ENCODE data around the gene SRRM2. TPM values are rescaled to one million over a fixed set of nuclear protein-coding genes. Genes with fewer than 3 reads are reported as not detected.

The SRRM2 gene
- polyA plus RNA-seq, 4 donors = 329 to 655 (median 496) TPM

GRCh38 chr16:2711370-2712062 lies 40.9 kb upstream of the SRRM2 start:
- FAIRE-seq (no peak), DNase-seq (peak in 1 of 2 donors; percentile 12)
- Histone ChIP-seq H3K9me3 (ENCODE audit: control insufficient read depth in 2 of 2, insufficient read depth in 1 of 2, low read depth in 1 of 2, low read length in 1 of 2) (no peaks in the 10 kb centered on the region), H3K4me1 (ENCODE audit: control insufficient read depth in 3 of 3, insufficient read depth in 2 of 3, low read depth in 1 of 3, low read length in 2 of 3) (no peaks in the 10 kb centered on the region), H3K27ac (ENCODE audit: low read depth in 1 of 3, low read length in 2 of 3) (no peak overlapping the region), H3K36me3 (ENCODE audit: control insufficient read depth in 3 of 3, insufficient read depth in 2 of 3, low read depth in 1 of 3, low read length in 3 of 3) (peaks cover 2 to 40% (median 9%) of the 10 kb centered on the region in 3 donors), H3K27me3 (ENCODE audit: control insufficient read depth in 3 of 3, insufficient read depth in 3 of 3, low read length in 3 of 3) (peaks cover 0 to 5% (median 0%) of the 10 kb centered on the region in 3 donors), H3K4me3 (ENCODE audit: low read depth in 1 of 3, low read length in 3 of 3) (no peak overlapping the region)
- 34 to 62% (median 49%) methylated on average over 20 to 22 of the region's 22 CpGs for WGBS, 3 donors

DNA sequence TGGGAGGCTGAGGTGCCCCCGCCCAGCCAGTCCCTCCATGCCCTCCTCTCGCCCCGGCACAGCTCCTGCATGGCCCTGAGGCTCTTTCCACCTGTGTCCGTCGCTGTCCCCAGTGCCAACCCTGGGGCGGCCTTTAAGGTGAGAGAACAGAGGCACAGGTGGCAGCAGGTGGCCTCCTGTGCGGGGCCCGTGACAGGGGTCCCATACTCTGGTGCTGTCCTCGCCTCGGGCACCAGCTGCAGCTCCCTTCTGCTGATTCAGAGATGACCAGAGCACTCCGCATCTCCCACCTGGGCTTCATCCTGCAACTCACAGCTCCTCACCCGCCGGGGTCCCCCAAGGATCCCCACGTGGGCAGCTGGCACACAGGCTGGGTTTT lies 40.4 kb upstream of the SRRM2 start:
- 57 to 78% (median 61%) methylated on average over 14 of the region's 14 CpGs for whole genome bisulfite sequencing, 3 donors
- Histone ChIP-seq H3K36me3 (ENCODE audit: control insufficient read depth in 3 of 3, insufficient read depth in 2 of 3, low read depth in 1 of 3, low read length in 3 of 3) (peaks cover 2 to 35% (median 9%) of the 10 kb centered on the region in 3 donors), H3K4me1 (ENCODE audit: control insufficient read depth in 3 of 3, insufficient read depth in 2 of 3, low read depth in 1 of 3, low read length in 2 of 3) (no peaks in the 10 kb centered on the region), H3K9me3 (ENCODE audit: control insufficient read depth in 2 of 2, insufficient read depth in 1 of 2, low read depth in 1 of 2, low read length in 1 of 2) (no peaks in the 10 kb centered on the region), H3K27ac (ENCODE audit: low read depth in 1 of 3, low read length in 2 of 3) (no peak overlapping the region), H3K27me3 (ENCODE audit: control insufficient read depth in 3 of 3, insufficient read depth in 3 of 3, low read length in 3 of 3) (peaks cover 0 to 5% (median 0%) of the 10 kb centered on the region in 3 donors), H3K4me3 (ENCODE audit: low read depth in 1 of 3, low read length in 3 of 3) (no peak overlapping the region)
- FAIRE-seq = no peak
- no peak for DNase-seq

DNA sequence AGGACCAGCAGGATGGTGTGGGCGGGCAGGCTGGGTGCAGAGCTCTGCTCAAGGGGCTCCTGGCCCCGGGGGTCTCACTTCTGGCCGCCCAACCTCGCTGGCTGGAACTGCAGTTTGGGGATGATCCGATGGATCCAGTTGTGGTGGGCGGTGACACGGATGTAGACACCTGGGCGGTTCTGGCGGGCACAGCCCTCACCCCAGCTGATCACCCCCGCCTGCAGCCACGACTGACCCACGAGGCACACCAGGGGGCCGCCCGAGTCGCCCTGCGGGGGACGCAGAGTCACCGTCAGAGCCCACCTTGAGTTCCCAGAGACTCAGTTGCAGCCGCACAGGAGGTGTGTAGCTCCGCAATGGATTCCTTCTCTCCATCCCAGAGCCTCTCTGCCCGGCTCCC lies 39.9 kb upstream of the SRRM2 start:
- 71 to 83% (median 79%) methylated on average over 14 to 21 of the region's 21 CpGs for WGBS, 3 donors
- Histone ChIP-seq H3K27ac (ENCODE audit: low read depth in 1 of 3, low read length in 2 of 3) (no peak overlapping the region), H3K9me3 (ENCODE audit: control insufficient read depth in 2 of 2, insufficient read depth in 1 of 2, low read depth in 1 of 2, low read length in 1 of 2) (no peaks in the 10 kb centered on the region), H3K36me3 (ENCODE audit: control insufficient read depth in 3 of 3, insufficient read depth in 2 of 3, low read depth in 1 of 3, low read length in 3 of 3) (peaks cover 2 to 30% (median 7%) of the 10 kb centered on the region in 3 donors), H3K4me3 (ENCODE audit: low read depth in 1 of 3, low read length in 3 of 3) (no peak overlapping the region), H3K4me1 (ENCODE audit: control insufficient read depth in 3 of 3, insufficient read depth in 2 of 3, low read depth in 1 of 3, low read length in 2 of 3) (no peaks in the 10 kb centered on the region), H3K27me3 (ENCODE audit: control insufficient read depth in 3 of 3, insufficient read depth in 3 of 3, low read length in 3 of 3) (peaks cover 0 to 5% (median 0%) of the 10 kb centered on the region in 3 donors)
- FAIRE-seq = no peak
- no peak for DNase-seq

DNA sequence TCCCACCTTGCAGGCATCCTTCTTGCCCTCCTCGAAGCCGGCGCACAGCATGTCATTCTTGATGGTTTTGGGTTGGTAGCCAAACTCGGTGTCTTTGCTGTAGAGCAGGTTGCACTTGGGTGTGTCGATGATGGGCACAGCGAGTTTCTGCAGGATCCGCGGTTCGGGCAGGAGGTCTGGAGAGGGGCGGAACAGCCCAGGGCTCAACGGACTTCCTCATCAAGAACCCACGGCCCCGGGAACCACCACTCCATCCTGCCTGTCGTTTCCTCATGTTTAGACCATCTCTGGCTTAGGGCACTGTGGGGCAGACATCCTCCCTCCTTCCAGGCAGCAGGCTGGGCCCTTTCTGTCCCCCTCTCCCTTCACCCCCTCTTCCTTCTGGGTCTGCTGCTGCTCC lies 38.9 kb upstream of the SRRM2 start:
- FAIRE-seq (no peak), DNase-seq (no peak)
- Histone ChIP-seq H3K9me3 (ENCODE audit: control insufficient read depth in 2 of 2, insufficient read depth in 1 of 2, low read depth in 1 of 2, low read length in 1 of 2) (no peaks in the 10 kb centered on the region), H3K27me3 (ENCODE audit: control insufficient read depth in 3 of 3, insufficient read depth in 3 of 3, low read length in 3 of 3) (peaks cover 0 to 5% (median 0%) of the 10 kb centered on the region in 3 donors), H3K4me1 (ENCODE audit: control insufficient read depth in 3 of 3, insufficient read depth in 2 of 3, low read depth in 1 of 3, low read length in 2 of 3) (no peaks in the 10 kb centered on the region), H3K4me3 (ENCODE audit: low read depth in 1 of 3, low read length in 3 of 3) (no peak overlapping the region), H3K36me3 (ENCODE audit: control insufficient read depth in 3 of 3, insufficient read depth in 2 of 3, low read depth in 1 of 3, low read length in 3 of 3) (peaks cover 0 to 20% (median 4%) of the 10 kb centered on the region in 3 donors), H3K27ac (ENCODE audit: low read depth in 1 of 3, low read length in 2 of 3) (no peak overlapping the region)
- 75 to 79% (median 75%) methylated on average over 11 to 14 of the region's 14 CpGs for WGBS, 3 donors

DNA sequence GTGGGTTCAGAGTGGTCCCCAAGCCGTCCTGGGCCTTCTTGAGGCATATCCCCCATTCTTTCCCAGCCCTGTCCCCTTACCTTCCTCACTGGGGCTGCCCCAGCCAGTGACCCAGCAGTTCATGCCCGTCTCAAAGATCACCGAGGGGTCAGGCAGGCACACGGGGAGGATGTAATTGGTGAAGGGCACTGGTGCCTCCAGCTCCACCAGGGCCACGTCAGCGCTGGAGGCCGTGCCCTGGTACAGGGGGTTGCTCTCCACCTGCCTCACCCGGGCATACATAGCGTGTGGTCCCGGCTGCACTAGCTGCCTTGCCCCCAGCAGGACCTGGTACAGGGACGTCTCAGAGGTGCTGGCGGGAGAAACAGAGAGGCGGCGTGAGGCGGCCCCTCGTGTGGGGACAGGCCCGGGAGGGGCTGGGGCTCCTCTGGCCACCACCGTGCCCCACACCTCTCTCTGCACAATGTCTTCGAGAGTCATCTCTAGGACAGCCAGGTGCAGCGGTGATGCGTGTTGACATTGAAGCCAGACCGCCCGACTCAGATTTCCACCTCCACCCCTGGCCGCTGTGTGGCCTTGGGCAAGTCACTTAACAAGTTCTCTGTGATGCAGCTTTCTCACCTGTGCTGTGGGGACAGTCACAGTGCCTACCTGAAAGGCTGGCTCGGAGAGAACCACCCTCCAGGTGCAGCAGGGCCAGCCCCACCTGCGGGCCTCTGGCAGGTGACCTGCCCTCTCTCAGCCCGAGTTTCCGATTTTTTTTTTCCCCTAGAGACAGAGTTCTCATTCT lies 38.3 kb upstream of the SRRM2 start:
- no peak for FAIRE-seq
- 68 to 81% (median 76%) methylated on average over 28 of the region's 28 CpGs for WGBS, 3 donors

DNA sequence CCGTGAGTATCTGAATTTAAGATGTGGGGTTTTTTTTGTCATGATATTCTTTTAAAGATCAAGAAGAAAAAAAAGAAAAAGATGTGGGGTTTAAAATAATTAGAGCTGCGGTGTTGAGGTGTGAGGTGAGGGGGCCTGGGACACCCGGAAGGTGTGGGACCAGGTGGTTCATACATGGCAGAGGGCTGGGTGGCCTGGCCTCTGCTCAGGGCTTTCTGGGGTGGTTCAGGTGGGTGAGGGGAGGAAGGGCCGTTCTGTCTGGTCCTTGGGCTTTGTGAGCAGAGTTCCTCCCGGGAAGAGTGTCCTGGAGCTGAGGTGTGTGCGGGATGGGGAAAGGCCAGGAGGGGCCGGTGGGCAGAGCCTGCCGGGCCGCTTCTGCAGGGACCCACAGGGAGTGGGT lies 37.4 kb upstream of the SRRM2 start:
- no peak overlapping the region for H3K4me3 ChIP-seq (ENCODE audit: low read depth in 1 of 3, low read length in 3 of 3)
- H3K27ac ChIP-seq (ENCODE audit: low read depth in 1 of 3, low read length in 2 of 3) = no peak overlapping the region
- FAIRE-seq (no peak), DNase-seq (no peak)
- peaks cover 0 to 4% (median 0%) of the 10 kb centered on the region in 3 donors for H3K36me3 ChIP-seq (ENCODE audit: control insufficient read depth in 3 of 3, insufficient read depth in 2 of 3, low read depth in 1 of 3, low read length in 3 of 3)
- 25 to 38% (median 28%) methylated on average over 6 to 9 of the region's 9 CpGs for WGBS, 3 donors
- no peaks in the 10 kb centered on the region for H3K4me1 ChIP-seq (ENCODE audit: control insufficient read depth in 3 of 3, insufficient read depth in 2 of 3, low read depth in 1 of 3, low read length in 2 of 3)
- H3K9me3 ChIP-seq (ENCODE audit: control insufficient read depth in 2 of 2, insufficient read depth in 1 of 2, low read depth in 1 of 2, low read length in 1 of 2) = no peaks in the 10 kb centered on the region
- H3K27me3 ChIP-seq (ENCODE audit: control insufficient read depth in 3 of 3, insufficient read depth in 3 of 3, low read length in 3 of 3) = peaks cover 0 to 5% (median 0%) of the 10 kb centered on the region in 3 donors

More for the DNA sequence above, 38.3 kb upstream of the SRRM2 start:
- H3K36me3 ChIP-seq (ENCODE audit: control insufficient read depth in 3 of 3, insufficient read depth in 2 of 3, low read depth in 1 of 3, low read length in 3 of 3) = peaks cover 0 to 13% (median 4%) of the 10 kb centered on the region in 3 donors
- peaks cover 0 to 5% (median 0%) of the 10 kb centered on the region in 3 donors for H3K27me3 ChIP-seq (ENCODE audit: control insufficient read depth in 3 of 3, insufficient read depth in 3 of 3, low read length in 3 of 3)
- H3K4me3 ChIP-seq (ENCODE audit: low read depth in 1 of 3, low read length in 3 of 3) = no peak overlapping the region
- no peaks in the 10 kb centered on the region for H3K4me1 ChIP-seq (ENCODE audit: control insufficient read depth in 3 of 3, insufficient read depth in 2 of 3, low read depth in 1 of 3, low read length in 2 of 3)
- no peak overlapping the region for H3K27ac ChIP-seq (ENCODE audit: low read depth in 1 of 3, low read length in 2 of 3)
- H3K9me3 ChIP-seq (ENCODE audit: control insufficient read depth in 2 of 2, insufficient read depth in 1 of 2, low read depth in 1 of 2, low read length in 1 of 2) = no peaks in the 10 kb centered on the region
- DNase-seq = no peak

DNA sequence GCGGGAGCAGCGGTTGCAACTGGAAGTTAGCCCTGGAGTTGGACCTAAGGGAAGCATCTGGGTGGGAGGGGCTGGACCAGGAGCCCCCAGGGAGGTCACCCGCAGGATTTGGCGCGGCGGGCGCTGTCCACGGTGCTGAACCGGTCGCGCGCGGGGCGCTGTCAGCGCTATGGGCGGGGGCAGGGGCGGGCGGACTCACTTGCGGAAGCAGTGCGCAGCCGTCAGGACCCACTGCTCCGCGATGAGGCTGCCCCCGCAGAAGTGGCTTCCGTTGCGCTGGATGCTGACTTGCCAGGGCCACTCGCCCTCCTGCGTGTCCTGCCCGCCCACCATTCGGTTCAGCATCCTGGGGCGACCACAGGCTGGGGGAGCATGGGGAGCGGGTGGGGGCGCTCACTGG lies 36.9 kb upstream of the SRRM2 start:
- Histone ChIP-seq H3K4me1 (ENCODE audit: control insufficient read depth in 3 of 3, insufficient read depth in 2 of 3, low read depth in 1 of 3, low read length in 2 of 3) (no peaks in the 10 kb centered on the region), H3K4me3 (ENCODE audit: low read depth in 1 of 3, low read length in 3 of 3) (no peak overlapping the region), H3K36me3 (ENCODE audit: control insufficient read depth in 3 of 3, insufficient read depth in 2 of 3, low read depth in 1 of 3, low read length in 3 of 3) (peaks cover 0 to under 1% (median 0%) of the 10 kb centered on the region in 3 donors), H3K27ac (ENCODE audit: low read depth in 1 of 3, low read length in 2 of 3) (no peak overlapping the region), H3K27me3 (ENCODE audit: control insufficient read depth in 3 of 3, insufficient read depth in 3 of 3, low read length in 3 of 3) (peaks cover 0 to 5% (median 0%) of the 10 kb centered on the region in 3 donors), H3K9me3 (ENCODE audit: control insufficient read depth in 2 of 2, insufficient read depth in 1 of 2, low read depth in 1 of 2, low read length in 1 of 2) (no peaks in the 10 kb centered on the region)
- 6 to 10% (median 7%) methylated on average over 22 to 33 of the region's 33 CpGs for WGBS, 3 donors
- FAIRE-seq (no peak), DNase-seq (peak; percentile 20 to 73)

DNA sequence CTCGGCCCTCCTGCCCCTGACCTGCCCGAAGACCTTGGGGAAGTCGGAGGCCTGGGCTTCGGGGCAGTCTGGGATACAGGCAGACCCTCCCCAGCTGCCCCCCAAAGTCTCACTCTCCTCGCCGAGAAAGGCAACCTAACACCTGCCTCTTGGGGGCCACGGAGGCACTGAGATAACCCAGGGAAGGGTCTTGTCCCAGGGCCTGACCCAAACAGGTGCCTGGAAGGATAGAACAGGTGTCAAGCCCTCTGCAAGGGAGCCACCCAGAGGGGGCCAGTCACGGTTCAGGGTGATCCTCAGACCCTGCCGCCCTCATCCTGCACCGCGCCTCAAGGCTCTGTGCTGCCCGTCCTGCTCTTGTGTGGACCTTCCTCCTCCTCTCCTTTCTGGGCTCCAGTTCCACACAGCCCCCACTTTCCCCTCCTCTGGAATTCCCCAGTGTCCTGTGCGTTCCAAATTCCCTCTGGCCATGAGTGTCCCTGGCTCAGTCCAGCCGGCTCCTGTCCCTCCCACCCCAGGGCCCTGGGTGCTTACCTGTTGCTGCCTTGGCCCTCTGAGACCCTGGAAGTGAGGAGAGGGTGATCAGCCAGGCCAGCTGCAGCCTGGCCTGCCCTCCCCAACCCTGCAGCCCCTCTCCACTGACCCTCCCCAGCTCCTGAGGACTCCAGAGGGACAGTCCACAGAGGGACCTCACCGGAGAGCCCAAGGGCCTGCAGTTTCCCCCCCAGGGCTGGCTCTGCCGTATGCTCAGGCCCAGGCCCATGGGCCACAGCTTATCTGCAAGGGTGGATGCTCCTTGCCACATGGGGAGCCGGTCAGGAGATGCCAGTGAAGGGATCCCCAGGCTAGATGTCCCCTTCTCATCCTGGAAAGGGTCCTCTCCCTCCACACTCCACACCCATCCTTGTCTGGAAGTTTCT lies 36.2 kb upstream of the SRRM2 start:
- DNase-seq = no peak
- Histone ChIP-seq H3K27me3 (ENCODE audit: control insufficient read depth in 3 of 3, insufficient read depth in 3 of 3, low read length in 3 of 3) (peaks cover 0 to 5% (median 0%) of the 10 kb centered on the region in 3 donors), H3K4me1 (ENCODE audit: control insufficient read depth in 3 of 3, insufficient read depth in 2 of 3, low read depth in 1 of 3, low read length in 2 of 3) (no peaks in the 10 kb centered on the region), H3K4me3 (ENCODE audit: low read depth in 1 of 3, low read length in 3 of 3) (no peak overlapping the region), H3K27ac (ENCODE audit: low read depth in 1 of 3, low read length in 2 of 3) (no peak overlapping the region), H3K36me3 (ENCODE audit: control insufficient read depth in 3 of 3, insufficient read depth in 2 of 3, low read depth in 1 of 3, low read length in 3 of 3) (no peaks in the 10 kb centered on the region), H3K9me3 (ENCODE audit: control insufficient read depth in 2 of 2, insufficient read depth in 1 of 2, low read depth in 1 of 2, low read length in 1 of 2) (no peaks in the 10 kb centered on the region)
- WGBS, 3 donors = 58 to 68% (median 63%) methylated on average over 16 to 17 of the region's 17 CpGs
- no peak for FAIRE-seq
